Endothelial cell of umbilical vein (primary cell): ENCODE measurements around the gene TIPARP. TPM values are rescaled to one million over a fixed set of nuclear protein-coding genes. Genes with fewer than 3 reads are reported as not detected.

Source experiments
- BruUV-seq: library from RNA; stranded (reverse); fragments of 400-500 nt; replicated peaks from 2 replicates; lab custom pipeline; 2021; lab: Mats Ljungman, UMichigan
- CTCF ChIA-PET: fragments of 300-600, 350-600 bp; sonication (Branson Sonifier 250); formaldehyde crosslinking; loops from one replicate; lab custom pipeline; 2021; ENCODE audit warnings: antibody characterized with exemption, inconsistent platforms; lab: Charles Lee
- POLR2A ChIA-PET: fragments of 300-600, 350-600 bp; sonication (Branson Sonifier 250); formaldehyde crosslinking; loops from one replicate; lab custom pipeline; 2021; ENCODE audit warnings: antibody characterized with exemption, inconsistent platforms; lab: Charles Lee
- DNase-seq: peaks from one replicate; pipeline ENCODE4 v3.0.0-alpha.2; 2011; ENCODE audit warnings: low read depth, low spot score
- FAIRE-seq: peaks from 2 replicates; lab custom pipeline; 2011; peaks lifted over from hg19 to GRCh38; lab: Jason Lieb, UNC
- H2AFZ ChIP-seq: 2 replicates; pipeline ENCODE4 v1.6.0; 2012; ENCODE audit warnings: low read depth, low read length, control low read depth, inconsistent platforms
- H3K27ac ChIP-seq: 2 replicates; pipeline ENCODE4 v1.5.1; 2011; ENCODE audit warnings: low read depth, mild to moderate bottlenecking, control low read depth, low read length, moderate library complexity; ENCODE audit not compliant: insufficient read depth
- H3K27me3 ChIP-seq, 2 experiments: 2 replicates each; pipeline versions ENCODE4 v1.6.0 to v1.6.1; 2011; ENCODE audit warnings: low read length in 2 of 2, mixed read lengths in 1 of 2; ENCODE audit not compliant: control insufficient read depth in 2 of 2, insufficient read depth in 2 of 2
- H3K36me3 ChIP-seq, 2 experiments: 2 replicates in 1 of 2; 3 replicates in 1 of 2; pipeline ENCODE4 v1.5.1; 2011; ENCODE audit warnings: low read length in 2 of 2, mild to moderate bottlenecking in 1 of 2, moderate library complexity in 1 of 2; ENCODE audit not compliant: control insufficient read depth in 2 of 2, insufficient read depth in 2 of 2; ENCODE audit errors: extremely low read depth in 1 of 2
- H3K4me1 ChIP-seq: 3 replicates; pipeline ENCODE4 v1.5.1; 2011; ENCODE audit warnings: mild to moderate bottlenecking, low read length; ENCODE audit not compliant: control insufficient read depth, insufficient read depth; ENCODE audit errors: extremely low read depth
- H3K4me2 ChIP-seq: 2 replicates; pipeline ENCODE4 v1.6.1; 2011; ENCODE audit warnings: low read length, control low read depth, mixed read lengths; ENCODE audit not compliant: insufficient read depth
- H3K4me3 ChIP-seq, 3 experiments: fragments of 200-600 bp in 1 of 3; sonication (generic), shearing (Covaris generic) in 1 of 3; replicated peaks in 1 of 3; 2 replicates each; pipeline ENCODE4 v1.5.1; 2011 to 2016; ENCODE audit warnings: control low read depth in 3 of 3, low read length in 3 of 3, mild to moderate bottlenecking in 2 of 3, inconsistent platforms in 1 of 3, low read depth in 1 of 3, moderate library complexity in 1 of 3; ENCODE audit not compliant: insufficient read depth in 1 of 3
- H3K79me2 ChIP-seq: 2 replicates; pipeline ENCODE4 v1.6.0; 2012; ENCODE audit warnings: low read length, inconsistent platforms; ENCODE audit not compliant: control insufficient read depth, insufficient read depth
- H3K9ac ChIP-seq: replicated peaks from 2 replicates; pipeline ENCODE3; 2011; ENCODE audit warnings: low read length, control low read depth; ENCODE audit not compliant: insufficient read depth; ENCODE audit errors: extremely low read depth
- H3K9me1 ChIP-seq: replicated peaks from 3 replicates; pipeline ENCODE4 v1.6.0; 2011; ENCODE audit warnings: mild to moderate bottlenecking, low read length; ENCODE audit not compliant: control insufficient read depth, insufficient read depth; ENCODE audit errors: extremely low read depth
- H3K9me3 ChIP-seq: replicated peaks from 2 replicates; pipeline ENCODE4 v1.5.1; 2012; ENCODE audit warnings: low read length, inconsistent platforms; ENCODE audit not compliant: control insufficient read depth, insufficient read depth
- H4K20me1 ChIP-seq: replicated peaks from 2 replicates; pipeline ENCODE3; 2011; ENCODE audit warnings: mild to moderate bottlenecking, low read length; ENCODE audit not compliant: control insufficient read depth, insufficient read depth; ENCODE audit errors: extremely low read depth
- CTCF ChIP-seq, 2 donors: IDR thresholded peaks; 1 replicate in 1 of 2; 2 replicates in 1 of 2; pipeline ENCODE4 v1.5.1; 2011; ENCODE audit warnings: low read length in 2 of 2, mild to moderate bottlenecking in 2 of 2, moderate library complexity in 2 of 2, control low read depth in 1 of 2, inconsistent platforms in 1 of 2, low read depth in 1 of 2; ENCODE audit not compliant: insufficient read depth in 1 of 2; ENCODE audit errors: extremely low read depth in 1 of 2
- EZH2 ChIP-seq: IDR thresholded peaks from 2 replicates; pipeline ENCODE4 v1.6.1; 2012; ENCODE audit warnings: borderline replicate concordance, low read depth, mild to moderate bottlenecking, moderate library complexity, low read length, inconsistent platforms; ENCODE audit not compliant: severe bottlenecking
- FOS ChIP-seq: IDR thresholded peaks from 2 replicates; pipeline ENCODE4 v1.6.1; 2011; ENCODE audit warnings: mild to moderate bottlenecking, low read length, moderate library complexity, borderline replicate concordance; ENCODE audit not compliant: insufficient read depth
- GATA2 ChIP-seq: IDR thresholded peaks from 2 replicates; pipeline ENCODE4 v1.7.0; 2011; ENCODE audit warnings: low read depth, mild to moderate bottlenecking, moderate library complexity, mixed read lengths, low read length; ENCODE audit not compliant: insufficient read length, insufficient read depth
- JUN ChIP-seq: IDR thresholded peaks from 2 replicates; pipeline ENCODE4 v1.6.1; 2011; ENCODE audit warnings: borderline replicate concordance, low read depth; ENCODE audit not compliant: insufficient read length, insufficient read depth
- MAX ChIP-seq: IDR thresholded peaks from 2 replicates; pipeline ENCODE4 v1.6.1; 2011; ENCODE audit not compliant: insufficient read depth, insufficient read length
- MYC ChIP-seq: IDR thresholded peaks from one replicate; pipeline ENCODE4 v1.6.1; 2011; ENCODE audit warnings: mild to moderate bottlenecking, low read depth, low read length
- POLR2A ChIP-seq: IDR thresholded peaks from 2 replicates; pipeline ENCODE4 v1.6.1; 2012; ENCODE audit warnings: low read depth, mild to moderate bottlenecking, control low read depth, low read length
- POLR2AphosphoS5 ChIP-seq: IDR thresholded peaks from 2 replicates; pipeline ENCODE4 v1.6.1; 2012; ENCODE audit warnings: low read depth, mild to moderate bottlenecking, control low read depth, low read length, moderate library complexity; ENCODE audit not compliant: insufficient read depth
- dilution Hi-C: fragments of 300-500 bp; cut with MboI; formaldehyde crosslinking; loops from one replicate; pipeline ENCODE4 v1.15.0; 2019; ENCODE audit warnings: low sequenced_read_pairs; ENCODE audit not compliant: extremely low pct_ligation_motif_present
- intact Hi-C: fragments of 100-400 bp; cut with micrococcal nuclease; formaldehyde crosslinking; loops from one replicate; pipeline ENCODE4 v1.10.0; 2022
- polyA plus RNA-seq, 4 experiments: library from polyadenylated mRNA; depleted of rRNA in 3 of 4; stranded (reverse) in 3 of 4; unstranded in 1 of 4; fragments of >200 nt; gene quantifications; 2 replicates each; pipeline versions ENCODE4 v1.2.1 to v1.2.3, GENCODE V29; 2011 to 2012; ENCODE audit warnings: missing spikeins in 1 of 4
- total RNA-seq: library from RNA; stranded (reverse); gene quantifications from 2 replicates; pipeline ENCODE4 v1.2.3, GENCODE V29; 2021

Gene TIPARP
- total and polyA plus RNA-seq, 2 donors (not counting 3 experiments of a cell fraction or from before 2014, with no cell fraction given): 9.1 to 21.2 TPM

GRCh38 chr3:156710429-156710828 lies 36.0 kb downstream of the TIPARP start:
- no TSS peak for BruUV-seq
- Histone ChIP-seq H3K36me3 (peaks cover 8 to 10% of the 10 kb centered on the region in 2 experiments), H3K9ac (no peak overlapping the region), H3K4me1 (no peaks in the 10 kb centered on the region), H3K4me3 (no peak overlapping the region), H2AFZ (no peak overlapping the region), H3K4me2 (no peak overlapping the region), H3K79me2 (peaks cover 8% of the 10 kb centered on the region), H3K9me3 (no peaks in the 10 kb centered on the region), H3K9me1 (no peaks in the 10 kb centered on the region), H3K27ac (no peak overlapping the region), H4K20me1 (no peaks in the 10 kb centered on the region), H3K27me3 (no peaks in the 10 kb centered on the region)
- intact Hi-C loops (no loop called here), dilution Hi-C loops (loop anchor here (25.0 kb wide), 1 partner anchor 102 kb away; no protein-coding TSS in a partner anchor)
- POLR2A ChIA-PET: no interaction called here
- CTCF ChIA-PET: interaction anchor here (1.7 kb wide), 1 partner anchor 19 kb away, joined by 4 read pairs; no protein-coding TSS in a partner anchor
- TF ChIP-seq POLR2AphosphoS5: no peak
- no peak for TF ChIP-seq POLR2A
- TF ChIP-seq JUN: no peak
- TF ChIP-seq GATA2: no peak
- TF ChIP-seq MAX: no peak
- no peak for TF ChIP-seq CTCF (IDR thresholded peaks at IDR 0.05; ENCODE audit: extremely low read depth in 1 of 2, insufficient read depth in 1 of 2, low read depth in 1 of 2, low read length in 2 of 2)
- TF ChIP-seq MYC: no peak
- no peak for TF ChIP-seq EZH2
- TF ChIP-seq FOS: no peak
- DNase-seq (no peak), FAIRE-seq (no peak)
